HG03469 (cell line): ENCODE results near the gene RALBP1.

Experiments used
- ATAC-seq: cut with Tn5 transposase; IDR thresholded peaks from one replicate; pipeline ENCODE4 v1.9.1; 2021; ENCODE audit warnings: mild to moderate bottlenecking, moderate library complexity, moderate number of reproducible peaks; ENCODE audit not compliant: unreplicated experiment

RALBP1 gene

GRCh38 chr18:9506046-9506792 lies 30.9 kb downstream of the RALBP1 start:
- no peak for ATAC-seq

DNA sequence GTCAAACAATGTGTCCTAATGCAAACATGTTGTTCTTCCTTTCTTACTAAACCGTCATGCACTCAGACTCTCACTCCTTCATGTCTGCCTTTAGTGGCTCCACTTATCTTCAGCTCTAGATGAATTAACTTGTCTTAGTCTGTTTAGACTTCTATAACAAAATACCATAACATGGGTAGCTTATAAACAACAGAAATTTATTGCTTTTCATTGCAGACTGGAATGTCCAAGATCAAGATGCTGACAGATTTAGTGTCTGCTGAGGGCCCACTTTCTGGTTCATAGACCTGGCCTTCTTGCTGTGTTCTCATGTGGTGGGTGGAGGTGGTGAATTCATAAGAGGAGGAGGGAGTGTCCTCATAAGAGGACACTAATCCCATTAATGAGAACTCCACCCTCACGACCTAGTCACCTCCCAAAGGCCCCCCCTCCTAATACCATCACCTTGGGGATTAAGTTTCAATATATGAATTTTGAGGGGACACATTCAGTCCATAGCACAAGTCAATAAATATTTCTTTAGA lies 32.3 kb downstream of the RALBP1 start:
- no peak for ATAC-seq

DNA sequence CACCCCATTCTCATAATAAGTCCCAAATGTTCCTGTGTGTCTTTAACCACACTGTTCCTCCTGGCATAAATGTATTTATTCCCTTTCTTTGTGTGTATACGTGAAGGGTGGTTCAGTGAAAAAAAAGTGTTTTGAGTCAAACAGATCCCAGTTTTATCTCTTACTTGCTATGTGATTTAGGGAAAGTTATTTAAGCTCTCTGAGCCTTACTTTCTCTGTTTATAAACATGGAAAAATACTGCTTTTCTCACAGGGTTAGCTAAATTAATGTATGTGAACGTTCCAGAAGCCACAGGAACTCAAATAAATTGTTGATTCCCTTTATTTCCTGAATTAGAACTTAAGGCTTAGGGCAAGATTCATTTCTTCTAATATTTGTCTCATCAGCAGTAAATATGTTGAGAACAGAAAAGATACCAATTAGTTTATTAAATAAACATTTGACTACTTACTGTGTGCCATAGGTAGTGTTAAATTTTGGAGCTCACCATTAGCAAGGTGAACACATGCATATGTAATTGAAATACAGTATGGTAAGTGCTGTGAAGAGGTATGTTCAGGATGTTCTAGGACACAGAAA lies 33.2 kb downstream of the RALBP1 start:
- ATAC-seq = no peak

DNA sequence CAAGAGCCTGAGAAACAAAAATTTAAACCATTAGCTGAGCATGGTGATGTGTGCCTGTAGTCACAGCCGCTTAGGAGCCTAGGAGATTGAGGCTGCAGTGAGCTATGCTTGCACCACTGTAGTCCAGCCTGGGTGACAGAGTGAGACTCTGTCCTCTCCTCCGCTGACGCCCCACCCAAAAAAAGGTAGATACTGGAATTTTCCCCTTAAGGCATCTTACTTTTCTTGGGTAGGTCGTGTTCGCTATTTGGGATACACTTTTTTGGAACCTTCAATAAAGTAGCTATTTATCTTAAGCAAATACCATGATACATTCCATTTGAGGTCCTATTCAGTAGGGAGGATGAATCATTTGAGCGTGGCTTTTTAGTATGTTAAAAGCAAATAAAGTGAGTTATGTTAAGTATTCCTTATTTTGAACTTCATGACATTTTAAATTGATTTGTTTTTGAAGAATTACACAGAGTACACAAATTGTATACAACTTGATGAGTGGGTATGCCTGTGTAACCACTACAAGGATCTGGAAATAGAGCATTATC lies 38.7 kb downstream of the RALBP1 start:
- ATAC-seq = no peak

GRCh38 chr18:9516437-9517064 lies 41.2 kb downstream of the RALBP1 start:
- ATAC-seq = no peak

DNA sequence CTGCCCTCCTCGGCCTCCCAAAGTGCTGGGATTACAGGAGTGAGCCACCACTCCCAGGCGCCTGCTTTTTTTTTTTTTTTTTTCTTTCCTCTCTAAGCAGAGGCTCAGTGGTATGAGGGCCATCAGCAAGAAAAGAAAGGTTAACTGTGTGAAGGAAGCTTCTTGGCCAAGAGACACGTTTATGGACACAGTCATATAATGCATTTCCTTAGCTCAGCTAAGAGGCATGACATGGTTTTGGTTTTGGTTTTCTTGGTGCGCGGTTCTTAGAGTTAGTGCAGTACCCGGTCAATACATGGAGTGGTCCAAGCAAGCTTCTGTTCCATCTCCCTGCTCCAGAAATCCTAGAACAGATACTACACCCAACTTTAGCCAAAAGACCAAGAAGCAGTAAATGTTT lies 42.6 kb downstream of the RALBP1 start:
- ATAC-seq = no peak

- no peak for ATAC-seq
These were observed 44.1 kb downstream of the RALBP1 start for GRCh38 chr18:9519399-9519798.

DNA sequence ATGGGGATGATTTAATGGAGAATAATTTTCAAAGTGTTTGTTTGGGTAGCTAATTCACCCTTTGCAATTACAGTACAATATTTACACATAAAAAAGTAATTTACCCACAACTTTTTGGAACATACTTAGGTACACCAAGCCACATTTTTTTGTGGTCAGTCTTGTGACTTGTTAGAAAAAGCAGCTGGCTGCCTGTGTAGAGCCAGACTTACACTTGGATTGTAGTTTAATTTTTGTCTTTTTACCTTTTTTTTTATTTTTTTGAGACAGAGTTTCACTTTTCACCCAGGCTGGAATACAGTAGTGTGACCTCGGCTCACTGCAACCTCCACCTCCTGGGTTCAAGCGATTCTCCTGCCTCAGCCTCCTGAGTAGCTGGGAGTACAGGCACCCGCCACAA lies 45.4 kb downstream of the RALBP1 start:
- no peak for ATAC-seq

- no peak for ATAC-seq
These were observed 46.5 kb downstream of the RALBP1 start for GRCh38 chr18:9521770-9522169.

DNA sequence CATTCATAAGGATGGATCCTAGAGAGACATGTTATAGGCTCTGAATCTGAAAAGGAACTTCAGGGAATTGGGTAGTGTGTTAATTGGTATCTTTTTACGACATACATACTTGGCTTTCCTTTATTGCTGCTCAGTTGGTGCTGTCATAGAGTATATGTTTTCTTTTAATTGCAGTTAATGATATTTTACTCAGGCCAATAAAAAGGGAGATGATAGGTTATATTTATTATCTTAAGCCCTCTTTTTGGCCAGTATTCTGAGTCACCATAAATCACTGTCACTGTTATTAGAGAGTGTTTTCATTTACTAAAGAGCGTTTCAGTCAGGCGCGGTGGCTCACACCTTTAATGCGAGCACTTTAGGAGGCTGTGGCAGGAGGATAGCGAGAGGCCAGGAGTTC lies 47.6 kb downstream of the RALBP1 start:
- no peak for ATAC-seq

- ATAC-seq = no peak
These were observed 51.1 kb downstream of the RALBP1 start for GRCh38 chr18:9526458-9526857.

- no peak for ATAC-seq
These were observed 55.1 kb downstream of the RALBP1 start for GRCh38 chr18:9530226-9531009.

- ATAC-seq = no peak
These were observed 56.6 kb downstream of the RALBP1 start for GRCh38 chr18:9531791-9532410.

GRCh38 chr18:9534844-9535243 lies 59.5 kb downstream of the RALBP1 start:
- ATAC-seq = no peak

GRCh38 chr18:9535430-9535991 lies 60.2 kb downstream of the RALBP1 start:
- no peak for ATAC-seq

GRCh38 chr18:9536354-9537152 lies 61.2 kb downstream of the RALBP1 start:
- ATAC-seq = no peak

GRCh38 chr18:9537677-9538076 lies 62.4 kb downstream of the RALBP1 start:
- no peak for ATAC-seq

DNA sequence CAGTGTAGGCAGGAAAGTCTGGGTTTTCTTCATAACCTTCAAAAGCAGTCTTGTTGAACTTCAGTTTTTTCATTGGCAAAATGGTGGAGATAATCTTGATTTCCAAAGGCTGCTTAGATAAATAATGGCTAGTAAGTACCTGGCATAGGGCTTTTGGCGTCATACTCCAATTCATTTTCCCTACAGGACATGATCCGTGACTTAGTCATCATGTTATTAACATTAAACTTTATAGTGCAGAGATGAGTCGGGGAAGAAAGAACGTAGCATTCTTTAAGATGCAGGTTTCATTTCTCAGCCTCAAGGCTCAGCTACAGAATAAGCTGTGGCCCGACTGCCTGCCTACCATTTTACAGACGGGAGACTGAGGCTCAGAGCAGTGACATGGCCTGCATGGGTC lies 64.0 kb downstream of the RALBP1 start:
- no peak for ATAC-seq

DNA sequence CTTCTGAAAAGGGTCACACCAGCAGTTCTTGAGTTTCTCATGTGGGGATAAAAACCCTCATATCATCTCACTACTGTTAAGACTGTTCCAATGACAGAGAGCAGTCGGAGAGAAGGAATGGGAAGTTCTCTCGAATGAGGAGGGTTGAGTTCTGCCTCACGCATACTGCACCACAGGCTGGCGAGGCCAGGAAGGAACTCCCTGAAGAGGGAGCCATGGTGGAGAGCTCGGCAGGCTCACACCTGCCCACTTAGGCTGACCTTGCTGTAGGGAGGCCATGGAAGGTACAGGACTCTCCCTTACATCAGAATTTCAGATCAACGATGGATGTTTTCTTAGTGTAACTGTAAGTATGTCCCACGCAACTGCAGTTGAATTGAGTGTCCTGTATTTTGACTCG lies 64.6 kb downstream of the RALBP1 start:
- ATAC-seq = no peak
